Measurements from ENCODE around the gene GJE1. TPM values are rescaled to one million over a fixed set of nuclear protein-coding genes. Genes with fewer than 3 reads are reported as not detected.

GJE1 gene
- total RNA-seq, 1 experiment from 2014 or later = not detected

DNA sequence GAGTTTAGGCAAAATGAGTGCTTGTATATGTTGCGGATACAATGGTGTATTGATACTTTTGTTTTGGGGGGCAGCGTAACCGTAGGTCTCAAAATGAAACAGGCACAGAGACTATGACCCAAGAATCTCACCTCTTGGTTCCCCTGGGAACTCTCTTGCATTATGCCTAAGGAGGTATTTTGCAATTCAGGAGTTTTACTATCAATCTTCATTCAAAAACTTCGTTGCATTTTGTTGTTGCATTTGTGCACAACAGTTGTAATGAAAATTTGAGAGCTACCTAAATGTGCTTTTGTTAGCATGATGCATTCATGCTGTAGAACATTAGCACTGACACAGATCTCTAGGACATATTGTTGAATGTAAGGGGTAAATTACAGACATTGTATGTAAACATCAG is 32.5 kb downstream of the GJE1 start:
- ChIA-PET POLR2A (ENCODE audit: unreplicated experiment) (no interaction called here), CTCF (no interaction called here)
- no peak for TF ChIP-seq EZH2 (IDR thresholded peaks at IDR 0.05; ENCODE audit: low read depth)
- TF ChIP-seq, protein P1, sequence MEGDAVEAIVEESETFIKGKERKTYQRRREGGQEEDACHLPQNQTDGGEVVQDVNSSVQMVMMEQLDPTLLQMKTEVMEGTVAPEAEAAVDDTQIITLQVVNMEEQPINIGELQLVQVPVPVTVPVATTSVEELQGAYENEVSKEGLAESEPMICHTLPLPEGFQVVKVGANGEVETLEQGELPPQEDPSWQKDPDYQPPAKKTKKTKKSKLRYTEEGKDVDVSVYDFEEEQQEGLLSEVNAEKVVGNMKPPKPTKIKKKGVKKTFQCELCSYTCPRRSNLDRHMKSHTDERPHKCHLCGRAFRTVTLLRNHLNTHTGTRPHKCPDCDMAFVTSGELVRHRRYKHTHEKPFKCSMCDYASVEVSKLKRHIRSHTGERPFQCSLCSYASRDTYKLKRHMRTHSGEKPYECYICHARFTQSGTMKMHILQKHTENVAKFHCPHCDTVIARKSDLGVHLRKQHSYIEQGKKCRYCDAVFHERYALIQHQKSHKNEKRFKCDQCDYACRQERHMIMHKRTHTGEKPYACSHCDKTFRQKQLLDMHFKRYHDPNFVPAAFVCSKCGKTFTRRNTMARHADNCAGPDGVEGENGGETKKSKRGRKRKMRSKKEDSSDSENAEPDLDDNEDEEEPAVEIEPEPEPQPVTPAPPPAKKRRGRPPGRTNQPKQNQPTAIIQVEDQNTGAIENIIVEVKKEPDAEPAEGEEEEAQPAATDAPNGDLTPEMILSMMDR (conservative IDR thresholded peaks at IDR 0.05) = no peak
- intact Hi-C loops (cut with micrococcal nuclease; ENCODE audit: unreplicated experiment) = no loop called here
- Histone ChIP-seq H3K9me2 (ENCODE audit: insufficient read depth) (no peaks in the 10 kb centered on the region), H4K20me1 (ENCODE audit: insufficient read depth) (peaks cover 29% of the 10 kb centered on the region), H3K27me3 (ENCODE audit: insufficient read depth, low read depth) (no peaks in the 10 kb centered on the region), H3K4me2 (no peak overlapping the region), H3F3A (ENCODE audit: insufficient read depth, low read depth) (no peaks in the 10 kb centered on the region; the same call in none of the 2 replicates), H3K9me3 (ENCODE audit: insufficient read depth, low read depth) (no peaks in the 10 kb centered on the region), H3K79me2 (ENCODE audit: low read depth) (peaks cover 45% of the 10 kb centered on the region), H3K36me3 (ENCODE audit: low read depth) (no peaks in the 10 kb centered on the region), H3K27ac (no peak overlapping the region), H3K4me1 (replicated peaks; ENCODE audit: insufficient read depth) (no peaks in the 10 kb centered on the region), H3K4me3 (no peak overlapping the region), H2AFZ (no peak overlapping the region)
- DNase-seq = no peak
- BruUV-seq (replicated peaks) = no TSS peak

DNA sequence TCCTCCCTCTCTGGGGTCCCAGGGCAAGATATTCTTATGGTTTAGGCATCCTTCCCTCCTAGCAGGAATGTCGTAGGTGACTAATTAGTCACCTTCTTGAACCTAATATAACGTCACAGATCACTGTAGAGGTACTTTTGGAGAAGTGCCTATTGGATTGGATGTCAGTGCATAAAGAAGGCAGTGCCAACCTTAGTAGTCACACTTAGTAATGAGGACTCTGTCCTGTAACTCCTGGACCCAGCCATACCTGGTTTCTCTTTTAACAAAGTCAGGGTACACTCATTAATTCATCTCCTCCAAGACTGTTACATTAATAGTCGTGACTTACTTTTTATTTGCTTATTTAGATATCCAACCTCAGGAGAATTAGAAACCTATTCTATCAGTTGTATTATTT is 34.3 kb downstream of the GJE1 start:
- ChIA-PET POLR2A (ENCODE audit: unreplicated experiment) (no interaction called here), CTCF (no interaction called here)
- no TSS peak for BruUV-seq (replicated peaks)
- no peak for DNase-seq
- H3K4me3 ChIP-seq = no peak overlapping the region
- no peak overlapping the region for H2AFZ ChIP-seq
- no peak overlapping the region for H3K27ac ChIP-seq
- peaks cover 11% of the 10 kb centered on the region; the same call in 1 of the 2 replicates for H3K36me3 ChIP-seq (ENCODE audit: low read depth)
- H3K4me1 ChIP-seq (replicated peaks; ENCODE audit: insufficient read depth) = no peaks in the 10 kb centered on the region
- no peaks in the 10 kb centered on the region; the same call in none of the 2 replicates for H3F3A ChIP-seq (ENCODE audit: insufficient read depth, low read depth)
- intact Hi-C loops (cut with micrococcal nuclease; ENCODE audit: unreplicated experiment) = no loop called here
- H3K9me2 ChIP-seq (ENCODE audit: insufficient read depth) = no peaks in the 10 kb centered on the region
- H4K20me1 ChIP-seq (ENCODE audit: insufficient read depth) = peaks cover 17% of the 10 kb centered on the region
- no peak for TF ChIP-seq EZH2 (IDR thresholded peaks at IDR 0.05; ENCODE audit: low read depth)
- TF ChIP-seq, protein P1 (conservative IDR thresholded peaks at IDR 0.05) = no peak
- H3K9me3 ChIP-seq (ENCODE audit: insufficient read depth, low read depth) = no peaks in the 10 kb centered on the region
- no peak overlapping the region for H3K4me2 ChIP-seq
- H3K79me2 ChIP-seq (ENCODE audit: low read depth) = peaks cover 28% of the 10 kb centered on the region
- H3K27me3 ChIP-seq (ENCODE audit: insufficient read depth, low read depth) = no peaks in the 10 kb centered on the region

DNA sequence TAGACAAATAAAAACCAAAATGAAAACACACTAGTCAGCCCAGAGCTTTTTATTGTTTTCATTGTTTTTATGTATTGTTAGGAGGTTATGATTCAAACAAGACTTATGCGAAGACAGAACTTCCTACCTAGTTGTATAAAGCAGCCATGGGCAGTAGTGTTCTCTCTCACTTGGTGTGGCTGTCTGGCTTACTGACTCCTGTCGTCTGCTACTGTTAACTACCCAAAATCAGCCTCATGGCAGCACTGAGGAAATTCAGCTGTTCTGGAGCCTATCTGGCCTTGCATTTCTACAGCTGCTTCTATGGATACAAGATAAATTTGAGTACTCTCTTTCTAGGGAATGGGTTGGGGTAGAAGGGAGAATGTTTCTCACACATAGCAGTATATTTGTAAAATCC is 34.8 kb downstream of the GJE1 start:
- H3K4me2 ChIP-seq = no peak overlapping the region
- H3K36me3 ChIP-seq (ENCODE audit: low read depth) = peaks cover 11% of the 10 kb centered on the region; the same call in 1 of the 2 replicates
- TF ChIP-seq EZH2 (IDR thresholded peaks at IDR 0.05; ENCODE audit: low read depth) = no peak
- TF ChIP-seq, protein P1 (conservative IDR thresholded peaks at IDR 0.05) = no peak
- no peak for DNase-seq
- H3K4me1 ChIP-seq (replicated peaks; ENCODE audit: insufficient read depth) = no peaks in the 10 kb centered on the region
- POLR2A ChIA-PET (ENCODE audit: unreplicated experiment) = interaction anchor here (0.6 kb wide), 1 partner anchor 1777 kb away, joined by 3 read pairs; no protein-coding TSS in a partner anchor
- H3K79me2 ChIP-seq (ENCODE audit: low read depth) = peaks cover 24% of the 10 kb centered on the region
- no peaks in the 10 kb centered on the region for H3K9me3 ChIP-seq (ENCODE audit: insufficient read depth, low read depth)
- intact Hi-C loops (cut with micrococcal nuclease; ENCODE audit: unreplicated experiment) = no loop called here
- H3K9me2 ChIP-seq (ENCODE audit: insufficient read depth) = no peaks in the 10 kb centered on the region
- H4K20me1 ChIP-seq (ENCODE audit: insufficient read depth) = peaks cover 13% of the 10 kb centered on the region
- H2AFZ ChIP-seq = no peak overlapping the region
- no TSS peak for BruUV-seq (replicated peaks)
- H3K27ac ChIP-seq = no peak overlapping the region
- H3K27me3 ChIP-seq (ENCODE audit: insufficient read depth, low read depth) = no peaks in the 10 kb centered on the region
- H3F3A ChIP-seq (ENCODE audit: insufficient read depth, low read depth) = no peaks in the 10 kb centered on the region; the same call in none of the 2 replicates
- H3K4me3 ChIP-seq = no peak overlapping the region
- CTCF ChIA-PET = no interaction called here
